ENCODE measurements around the gene AMT.
"Not testable (repeated sequence)": the region's sequence is repeated elsewhere in the genome, so short reads cannot be mapped to it uniquely, and the experiment has no call there.

AMT gene

GRCh38 chr3:49401766-49402165 lies 20.5 kb downstream of the AMT start:
- TF ChIP-seq, protein P1, sequence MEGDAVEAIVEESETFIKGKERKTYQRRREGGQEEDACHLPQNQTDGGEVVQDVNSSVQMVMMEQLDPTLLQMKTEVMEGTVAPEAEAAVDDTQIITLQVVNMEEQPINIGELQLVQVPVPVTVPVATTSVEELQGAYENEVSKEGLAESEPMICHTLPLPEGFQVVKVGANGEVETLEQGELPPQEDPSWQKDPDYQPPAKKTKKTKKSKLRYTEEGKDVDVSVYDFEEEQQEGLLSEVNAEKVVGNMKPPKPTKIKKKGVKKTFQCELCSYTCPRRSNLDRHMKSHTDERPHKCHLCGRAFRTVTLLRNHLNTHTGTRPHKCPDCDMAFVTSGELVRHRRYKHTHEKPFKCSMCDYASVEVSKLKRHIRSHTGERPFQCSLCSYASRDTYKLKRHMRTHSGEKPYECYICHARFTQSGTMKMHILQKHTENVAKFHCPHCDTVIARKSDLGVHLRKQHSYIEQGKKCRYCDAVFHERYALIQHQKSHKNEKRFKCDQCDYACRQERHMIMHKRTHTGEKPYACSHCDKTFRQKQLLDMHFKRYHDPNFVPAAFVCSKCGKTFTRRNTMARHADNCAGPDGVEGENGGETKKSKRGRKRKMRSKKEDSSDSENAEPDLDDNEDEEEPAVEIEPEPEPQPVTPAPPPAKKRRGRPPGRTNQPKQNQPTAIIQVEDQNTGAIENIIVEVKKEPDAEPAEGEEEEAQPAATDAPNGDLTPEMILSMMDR (IDR thresholded peaks at IDR 0.05; ENCODE audit: insufficient read depth, low read length, missing control alignments): no peak
- ChIA-PET POLR2A (no interaction called here), CTCF (interaction anchor here (0.8 to 1.0 kb wide), 2 partner anchors 16 to 58 kb away, joined by 3 read pairs; no protein-coding TSS in a partner anchor)
- no peak for DNase-seq (ENCODE audit: low read depth, low spot score)
- no peak overlapping the region for H3K4me3 ChIP-seq (ENCODE audit: low read depth, low read length)

- ChIA-PET POLR2A (interaction anchor here (1.2 kb wide), 1 partner anchor 12 kb away, joined by 3 read pairs; the partner anchor contains the start of genes RHOA and TCTA), CTCF (no interaction called here)
- TF ChIP-seq, protein P1 (IDR thresholded peaks at IDR 0.05; ENCODE audit: insufficient read depth, low read length, missing control alignments): no peak
- H3K4me3 ChIP-seq (ENCODE audit: low read depth, low read length): no peak overlapping the region
- no peak for DNase-seq (ENCODE audit: low read depth, low spot score)
These were observed 22.8 kb downstream of the AMT start for GRCh38 chr3:49399461-49399860.

DNA sequence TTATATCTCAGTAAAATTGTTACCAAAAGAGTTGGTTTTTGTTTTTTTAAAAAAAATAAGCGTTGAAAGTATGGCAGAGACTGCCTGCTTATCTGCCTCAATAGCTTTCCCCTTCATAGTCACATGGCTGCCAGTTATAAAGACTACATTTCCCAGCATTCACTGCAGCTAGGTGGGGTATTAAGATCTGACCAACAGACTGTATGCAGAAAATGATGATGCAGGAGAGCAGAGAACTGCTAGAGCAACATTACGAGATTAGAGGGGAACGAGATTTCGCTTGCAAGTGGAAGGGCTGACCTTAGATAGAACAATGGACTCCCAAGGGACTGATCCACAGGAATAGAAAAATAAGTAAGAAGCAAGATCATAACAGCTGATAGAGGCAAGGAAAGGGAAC lies 24.8 kb downstream of the AMT start:
- ChIA-PET CTCF (no interaction called here), POLR2A (no interaction called here)
- TF ChIP-seq, protein P1 (IDR thresholded peaks at IDR 0.05; ENCODE audit: insufficient read depth, low read length, missing control alignments): no peak
- no peak overlapping the region for H3K4me3 ChIP-seq (ENCODE audit: low read depth, low read length)
- DNase-seq (ENCODE audit: low read depth, low spot score): no peak

DNA sequence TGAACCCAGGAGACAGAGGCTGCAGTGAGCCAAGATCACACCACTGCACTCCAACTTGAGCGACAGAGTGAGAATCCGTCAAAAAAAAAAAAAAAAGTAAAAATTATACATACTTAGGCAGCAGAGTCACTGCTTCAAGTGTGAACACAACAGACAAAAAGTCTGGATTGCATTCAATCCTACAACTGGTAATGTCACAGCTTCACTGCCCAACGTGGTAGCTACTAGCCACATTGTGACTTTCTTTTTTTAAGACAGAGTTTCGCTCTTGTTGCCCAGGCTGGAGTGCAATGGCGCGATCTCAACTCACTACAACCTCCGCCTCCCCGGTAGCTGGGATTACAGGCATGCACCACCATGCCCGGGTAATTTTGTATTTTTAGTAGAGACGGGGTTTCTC lies 31.0 kb downstream of the AMT start:
- CTCF ChIA-PET: not testable (repeated sequence)
- POLR2A ChIA-PET: interaction anchor here (0.6 kb wide), 1 partner anchor 104 kb away, joined by 4 read pairs; no protein-coding TSS in a partner anchor

DNA sequence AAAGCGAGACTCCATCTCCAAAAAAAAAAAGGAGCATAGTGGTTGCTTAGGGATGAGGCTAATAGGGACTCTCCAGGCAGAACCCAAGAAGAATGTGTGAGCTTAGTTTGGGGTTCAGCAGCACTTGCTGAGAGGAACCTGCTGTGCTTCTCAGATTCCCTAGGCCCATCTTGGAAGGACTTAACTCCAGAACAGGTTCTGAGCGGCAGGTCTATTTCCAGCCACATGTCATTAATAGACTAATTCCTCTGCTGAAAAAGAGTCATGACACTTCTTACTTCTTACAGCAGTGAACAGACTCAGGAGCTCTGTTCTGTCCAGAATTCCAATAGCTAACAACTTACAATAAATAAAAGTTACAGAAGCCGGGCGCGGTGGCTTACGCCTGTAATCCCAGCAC lies 33.0 kb downstream of the AMT start:
- TF ChIP-seq, protein P1 (IDR thresholded peaks at IDR 0.05; ENCODE audit: insufficient read depth, low read length, missing control alignments): no peak
- POLR2A ChIA-PET: no interaction called here
- CTCF ChIA-PET: no interaction called here
- DNase-seq (ENCODE audit: low read depth, low spot score): no peak
- H3K4me3 ChIP-seq (ENCODE audit: low read depth, low read length): no peak overlapping the region

More for the DNA sequence above, 31.0 kb downstream of the AMT start:
- DNase-seq (ENCODE audit: low read depth, low spot score); H3K4me3 ChIP-seq (ENCODE audit: low read depth, low read length): not testable (repeated sequence)

DNA sequence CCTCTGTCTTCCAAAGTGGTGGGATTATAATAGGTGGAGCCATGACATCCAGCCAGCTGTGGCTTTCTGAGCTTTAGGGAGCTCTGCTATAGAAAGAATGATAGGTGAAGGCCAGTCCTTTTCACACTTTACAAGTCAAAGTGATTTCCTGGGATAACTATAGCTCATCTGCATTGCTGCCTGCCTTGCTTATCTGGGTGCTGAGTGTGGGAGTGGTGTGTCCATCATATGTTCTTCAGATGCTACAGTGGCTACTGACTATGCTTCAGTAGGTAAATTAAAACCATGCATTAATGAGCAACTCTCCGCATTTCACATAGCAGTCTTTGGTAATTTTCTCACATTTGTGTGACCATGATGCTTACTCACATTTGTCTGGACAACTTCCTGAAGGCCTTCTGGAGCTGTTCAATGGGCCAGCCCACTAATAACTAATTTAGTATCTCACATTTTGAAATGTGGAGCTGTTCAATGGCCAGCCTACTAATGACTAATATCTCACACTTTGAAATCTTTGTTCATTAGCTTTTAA lies 33.9 kb downstream of the AMT start:
- ChIA-PET POLR2A (interaction anchor here (0.9 kb wide), 1 partner anchor 48 kb away, joined by 6 read pairs; the partner anchor contains the start of gene USP4), CTCF (no interaction called here)
- TF ChIP-seq, protein P1 (IDR thresholded peaks at IDR 0.05; ENCODE audit: insufficient read depth, low read length, missing control alignments): no peak
- no peak overlapping the region for H3K4me3 ChIP-seq (ENCODE audit: low read depth, low read length)
- DNase-seq (ENCODE audit: low read depth, low spot score): no peak

- TF ChIP-seq, protein P1 (IDR thresholded peaks at IDR 0.05; ENCODE audit: insufficient read depth, low read length, missing control alignments): no peak
- DNase-seq (ENCODE audit: low read depth, low spot score): no peak
- no peak overlapping the region for H3K4me3 ChIP-seq (ENCODE audit: low read depth, low read length)
- POLR2A ChIA-PET: interaction anchor here (0.6 kb wide), 1 partner anchor 23 kb away, joined by 3 read pairs; no protein-coding TSS in a partner anchor
- CTCF ChIA-PET: no interaction called here
These were observed 34.6 kb downstream of the AMT start for GRCh38 chr3:49387721-49388120.

All from AG04449 (cell line).